ENCODE data around the gene OR5V1.
"Not testable (repeated sequence)": the region's sequence is repeated elsewhere in the genome, so short reads cannot be mapped to it uniquely, and the experiment has no call there.

OR5V1 gene

DNA sequence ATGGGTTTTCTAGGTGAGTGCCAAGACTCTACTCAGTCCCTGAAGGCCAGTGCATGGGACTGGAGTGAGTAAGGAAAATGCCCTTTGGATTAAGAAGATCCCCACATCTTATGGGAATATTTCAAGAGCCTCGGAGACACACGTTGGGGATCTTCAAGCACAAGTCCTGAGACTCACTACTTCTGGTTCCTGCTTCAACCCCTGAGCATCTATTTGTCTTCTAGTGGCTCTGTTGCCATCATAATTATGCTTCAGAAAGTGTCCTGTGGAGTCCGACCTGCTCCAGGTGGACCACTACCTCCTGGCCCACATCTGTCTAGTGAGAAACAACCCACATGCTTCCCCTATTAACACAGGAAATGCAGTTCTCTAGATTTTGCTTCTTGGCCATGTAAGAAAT lies at the start of gene OR5V1:
Gene OR5V1, minus strand, starts transcription at position 101 of the 400 bp plus-strand sequence. CDS start 12,670 bp downstream, outside the sequence.
- no peak for DNase-seq

DNA sequence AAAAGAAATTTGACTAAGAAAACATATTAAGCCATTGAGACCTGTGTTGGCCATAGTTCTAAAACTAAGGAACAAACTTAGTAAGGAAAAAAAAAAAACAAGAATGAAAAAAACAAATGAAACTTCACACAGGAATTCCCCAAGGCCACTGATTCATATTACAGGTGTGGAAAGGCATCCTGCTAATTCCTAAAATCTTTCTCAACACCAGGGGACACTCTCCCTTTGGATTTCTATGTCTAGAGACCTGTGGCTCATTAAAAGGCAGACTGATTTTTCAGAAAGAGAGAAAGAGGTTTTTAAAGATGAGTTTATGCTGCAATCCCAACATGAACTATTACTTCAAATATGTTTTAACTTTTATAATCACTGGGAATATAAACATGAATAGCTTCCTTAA lies 45.9 kb upstream of the OR5V1 start, which contains the start of gene OR12D1:
Gene OR12D1, plus strand, starts transcription at position 341 of the 400 bp plus-strand sequence.
- no peak for DNase-seq

- DNase-seq, result no peak
These were observed 35.1 kb upstream of the OR5V1 start for GRCh38 chr6:29403801-29404200.

GRCh38 chr6:29399525-29399924 lies 30.9 kb upstream of the OR5V1 start:
- no peak for DNase-seq

DNA sequence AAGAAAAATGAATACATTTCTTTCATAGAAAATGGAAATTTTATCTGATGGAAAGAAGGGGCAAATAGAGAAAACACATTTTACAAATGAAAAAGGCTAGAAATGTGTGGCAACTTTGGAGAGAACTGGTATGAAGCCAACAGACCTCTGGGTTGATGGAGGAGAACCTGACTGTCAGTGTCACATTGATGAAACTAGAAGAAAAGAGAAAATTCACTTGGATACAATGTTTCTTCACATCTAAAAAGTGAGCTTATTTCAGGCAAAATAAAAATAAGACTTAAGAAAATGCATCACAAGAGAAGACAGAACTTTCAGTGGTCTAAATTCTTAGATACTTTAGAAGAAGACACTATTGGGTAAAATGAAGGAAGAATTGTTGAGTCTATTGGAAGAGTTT lies 26.7 kb upstream of the OR5V1 start, which contains the start of gene OR12D2:
Gene OR12D2, plus strand, starts transcription at position 301 of the 400 bp plus-strand sequence. CDS start 1,069 bp downstream, outside the sequence.
- no peak for DNase-seq

DNA sequence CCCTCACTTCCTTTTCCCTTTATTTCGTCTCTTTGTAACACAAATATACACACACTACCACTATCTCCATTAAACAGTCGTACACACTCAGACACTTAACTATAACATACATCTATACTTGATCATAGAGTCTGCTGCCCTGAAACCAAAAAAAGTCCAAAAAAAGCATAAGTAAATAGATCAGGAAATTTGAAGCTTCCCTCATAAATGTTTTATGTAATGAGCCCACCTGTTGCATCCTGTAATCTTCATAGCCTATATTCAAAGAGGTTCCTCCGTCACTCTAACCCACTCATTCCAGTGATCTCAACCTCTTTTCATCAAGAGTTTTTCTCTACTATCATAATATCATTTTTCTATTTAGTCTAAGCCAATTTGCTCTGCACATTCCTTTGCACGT lies 19.9 kb upstream of the OR5V1 start:
- no peak for DNase-seq

- DNase-seq, result no peak
These were observed 7.3 kb upstream of the OR5V1 start for GRCh38 chr6:29376003-29376402.

GRCh38 chr6:29375191-29375590 lies 6.5 kb upstream of the OR5V1 start, which contains the start of gene OR12D3:
OR12D3 (minus strand) TSS chr6:29375291; CDS start chr6:29375287, 4 bp downstream.
- no peak for DNase-seq

GRCh38 chr6:29355603-29356002 lies 13.1 kb downstream of the OR5V1 start:
- no peak for DNase-seq

- DNase-seq, result no peak
These were observed 13.7 kb downstream of the OR5V1 start for GRCh38 chr6:29354980-29355379.

GRCh38 chr6:29349348-29349747 lies 19.3 kb downstream of the OR5V1 start:
- DNase-seq, result not testable (repeated sequence)

DNA sequence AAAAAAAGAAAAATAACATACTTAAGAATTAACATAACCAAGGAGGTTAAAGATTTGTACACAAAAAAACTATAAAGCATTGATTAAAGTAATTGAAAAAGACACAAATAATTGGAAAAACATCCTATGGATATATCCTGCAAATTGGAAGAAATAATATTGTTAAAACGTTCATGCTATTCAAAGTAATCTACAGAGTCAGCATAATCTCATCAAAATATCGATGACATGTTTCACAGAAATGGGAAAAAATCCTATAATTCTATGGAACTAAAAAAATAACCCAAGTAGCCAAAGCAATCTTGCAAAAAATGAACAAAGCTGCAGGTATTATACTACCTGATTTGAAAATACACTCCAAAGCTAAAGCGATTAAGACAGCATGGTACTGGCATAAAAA lies 23.3 kb downstream of the OR5V1 start:
- DNase-seq, result no peak

DNA sequence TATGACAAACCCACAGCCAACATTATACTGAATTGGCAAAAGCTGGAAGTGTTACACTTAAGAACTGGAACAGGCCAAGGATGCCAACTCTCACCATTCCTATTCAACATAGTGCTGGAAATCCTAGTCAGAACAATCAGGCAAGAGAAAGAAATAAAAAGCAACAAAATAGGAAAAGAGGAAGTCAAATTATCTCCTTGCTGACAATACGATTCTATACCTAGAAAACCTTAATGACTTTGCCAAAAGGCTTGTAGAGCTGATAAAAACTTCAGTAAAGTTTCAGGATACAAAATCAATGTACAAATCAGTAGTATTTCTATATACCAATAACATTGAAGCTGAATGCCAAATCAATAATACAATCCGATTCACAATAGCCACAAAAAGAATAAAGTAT lies 32.4 kb downstream of the OR5V1 start:
- DNase-seq, result no peak

DNA sequence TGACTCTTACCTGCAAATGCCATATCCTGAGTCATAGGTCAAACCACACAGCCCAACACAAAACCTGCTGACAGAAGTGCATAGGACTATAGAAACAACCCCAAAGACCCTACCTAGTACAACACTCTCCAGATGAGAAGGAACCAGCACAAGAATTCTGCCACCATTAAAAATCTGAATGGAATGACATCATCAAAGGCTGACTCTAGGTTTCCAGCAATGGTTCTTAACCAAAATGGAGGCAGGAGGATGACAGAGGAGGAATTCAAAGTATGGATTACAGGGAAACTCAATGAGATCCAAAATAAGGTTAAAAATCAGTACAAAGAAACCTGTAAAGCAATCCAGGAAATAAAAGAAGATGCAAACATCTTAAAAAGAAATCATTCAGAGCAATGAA lies 36.0 kb downstream of the OR5V1 start:
- no peak for DNase-seq

DNA sequence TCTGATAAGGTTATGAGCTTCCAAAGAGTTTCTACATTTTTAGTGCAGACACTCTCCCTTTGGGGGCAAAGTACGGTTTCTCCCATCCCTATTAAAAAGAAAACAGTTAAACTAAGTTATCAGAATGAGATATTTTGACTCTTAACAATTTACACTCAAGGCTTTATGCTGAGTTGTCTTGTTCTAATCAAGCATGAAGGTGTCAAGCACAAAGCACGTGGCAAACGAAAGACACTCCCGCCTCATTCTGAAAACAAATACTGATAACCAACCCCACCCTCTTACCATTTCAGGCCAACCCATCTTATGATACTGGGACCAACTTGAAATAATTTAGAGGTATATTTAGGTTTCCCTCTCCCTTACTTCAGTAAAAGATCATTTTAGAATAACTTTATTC lies 42.9 kb downstream of the OR5V1 start:
- no peak for DNase-seq

GRCh38 chr6:29323332-29323731 lies 45.3 kb downstream of the OR5V1 start:
- not testable (repeated sequence) for DNase-seq

- DNase-seq, result no peak
These were observed 48.7 kb downstream of the OR5V1 start for GRCh38 chr6:29319931-29320330.
